AG04450 (cell line): ENCODE results near the gene TRIM48. TPM values are rescaled to one million over a fixed set of nuclear protein-coding genes. Genes with fewer than 3 reads are reported as not detected.
"Not testable (repeated sequence)": the region's sequence is repeated elsewhere in the genome, so short reads cannot be mapped to it uniquely, and the experiment has no call there.

Source experiments
- CTCF ChIA-PET: fragments of 300-600, 350-600 bp; formaldehyde crosslinking; extraction: SDS; loops from one replicate; lab custom pipeline; 2022; ENCODE audit warnings: antibody characterized with exemption, inconsistent platforms; lab: Charles Lee
- POLR2A ChIA-PET: fragments of 350-600 bp; formaldehyde crosslinking; extraction: SDS; loops from one replicate; lab custom pipeline; 2021; ENCODE audit warnings: antibody characterized with exemption, inconsistent platforms; lab: Yijun Ruan, JAX
- DNase-seq: peaks from one replicate; pipeline ENCODE4 v3.0.0-alpha.2; 2011; ENCODE audit warnings: low read depth, low spot score
- H3K27ac ChIP-seq: one replicate; pipeline ENCODE4 v1.5.1; 2012; ENCODE audit warnings: low read depth, low read length, control low read depth
- H3K27me3 ChIP-seq: one replicate; pipeline ENCODE4 v1.6.0; 2012; ENCODE audit warnings: low read length; ENCODE audit not compliant: control insufficient read depth, insufficient read depth
- H3K4me3 ChIP-seq: 2 replicates; pipeline ENCODE4 v1.5.1; 2011; ENCODE audit warnings: mild to moderate bottlenecking, low read depth, low read length, control low read depth
- H3K9me3 ChIP-seq: 2 replicates; pipeline ENCODE4 v1.5.1; 2012; ENCODE audit warnings: low read length; ENCODE audit not compliant: control insufficient read depth, insufficient read depth
- polyA minus RNA-seq: library from RNA; depleted of rRNA, polyadenylated mRNA; stranded (reverse); fragments of >200 nt; gene quantifications from 2 replicates; pipeline ENCODE4 v1.2.3, GENCODE V29; 2011; rRNA and poly(A)+ RNA removed
- polyA plus RNA-seq: library from polyadenylated mRNA; depleted of rRNA; stranded (reverse); fragments of >200 nt; gene quantifications from 2 replicates; pipeline ENCODE4 v1.2.3, GENCODE V29; 2011; rRNA removed
- small RNA-seq: library from RNA; depleted of rRNA; stranded (forward); fragments of <200 nt; gene quantifications from one replicate; pipeline ENCODE3, GENCODE V24; 2012; ENCODE audit warnings: low read depth; ENCODE audit not compliant: insufficient read length
- TF ChIP-seq, protein P1 (sequence below): IDR thresholded peaks from 2 replicates; pipeline ENCODE4 v1.5.1; 2011; ENCODE audit warnings: low read depth, low read length, control low read depth, inconsistent platforms

TRIM48 gene, protein sequence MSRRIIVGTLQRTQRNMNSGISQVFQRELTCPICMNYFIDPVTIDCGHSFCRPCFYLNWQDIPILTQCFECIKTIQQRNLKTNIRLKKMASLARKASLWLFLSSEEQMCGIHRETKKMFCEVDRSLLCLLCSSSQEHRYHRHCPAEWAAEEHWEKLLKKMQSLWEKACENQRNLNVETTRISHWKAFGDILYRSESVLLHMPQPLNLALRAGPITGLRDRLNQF
- polyA plus RNA-seq, result not detected in 2 replicates
- not detected in 2 replicates for polyA minus RNA-seq

DNA sequence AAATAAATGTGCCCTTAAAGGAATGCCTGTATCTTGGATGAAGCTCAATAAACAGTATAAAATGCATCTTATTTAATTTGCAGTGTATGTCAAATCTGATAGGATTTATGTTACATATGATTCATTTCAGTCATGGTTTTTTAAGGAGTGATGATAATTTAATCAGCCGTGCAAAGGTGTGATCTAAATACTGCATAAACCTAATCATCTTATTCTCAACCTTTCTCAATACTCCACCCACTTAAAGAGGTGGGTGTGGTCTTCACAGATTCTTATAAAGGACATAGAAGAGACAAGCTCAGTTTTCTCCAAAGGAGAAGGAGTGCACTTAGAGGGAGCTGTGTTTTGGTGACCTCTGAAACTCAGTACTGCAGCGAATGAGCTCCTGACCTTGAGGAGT is at the start of gene TRIM48:
Gene TRIM48, plus strand, starts transcription at position 301 of the 400 bp plus-strand sequence. CDS start 113 bp downstream, outside the sequence.
- H3K4me3 ChIP-seq, DNase-seq, POLR2A ChIA-PET, H3K27me3 ChIP-seq, H3K27ac ChIP-seq, H3K9me3 ChIP-seq, CTCF ChIA-PET: not testable (repeated sequence)

DNA sequence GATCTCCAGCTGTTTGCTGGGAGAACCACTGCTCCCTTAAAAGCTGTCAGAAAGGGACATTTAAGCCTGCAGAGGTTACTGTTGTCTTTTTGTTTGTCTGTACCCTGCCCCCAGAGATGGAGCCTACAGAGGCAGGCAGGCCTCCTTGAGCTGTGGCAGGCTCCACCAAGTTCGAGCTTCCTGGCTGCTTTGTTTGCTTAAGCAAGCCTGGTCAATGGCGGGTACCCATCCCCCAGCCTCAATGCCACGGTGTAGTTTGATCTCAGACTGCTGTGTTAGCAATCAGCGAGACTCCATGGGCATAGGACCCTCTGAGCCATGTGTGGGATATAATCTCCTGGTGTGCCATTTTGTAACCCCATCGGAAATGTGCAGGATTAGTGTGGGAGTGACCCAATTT is 23.6 kb upstream of the TRIM48 start:
- POLR2A ChIA-PET, H3K9me3 ChIP-seq, H3K27me3 ChIP-seq, H3K27ac ChIP-seq, H3K4me3 ChIP-seq, DNase-seq, CTCF ChIA-PET: not testable (repeated sequence)

DNA sequence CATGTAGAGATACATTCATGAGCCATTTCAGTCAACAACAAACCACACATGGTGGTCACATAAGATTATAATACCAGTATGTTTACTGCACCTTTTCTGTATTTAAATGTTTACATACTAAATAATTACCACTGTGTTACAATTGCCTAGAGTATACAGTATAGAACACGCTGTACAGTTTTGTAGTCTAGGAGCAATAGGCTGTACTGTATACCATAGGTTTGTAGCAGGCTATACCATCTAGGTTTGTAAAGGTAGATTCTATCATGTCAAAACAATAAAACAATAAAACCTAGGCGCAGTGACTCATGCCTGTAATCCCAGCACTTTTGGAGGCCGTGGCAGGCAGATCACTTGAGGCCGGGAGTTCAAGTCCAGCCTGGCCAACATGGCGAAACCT is 1.1 kb downstream of the TRIM48 start:
- ChIA-PET POLR2A (no interaction called here), CTCF (no interaction called here)
- TF ChIP-seq, protein P1, sequence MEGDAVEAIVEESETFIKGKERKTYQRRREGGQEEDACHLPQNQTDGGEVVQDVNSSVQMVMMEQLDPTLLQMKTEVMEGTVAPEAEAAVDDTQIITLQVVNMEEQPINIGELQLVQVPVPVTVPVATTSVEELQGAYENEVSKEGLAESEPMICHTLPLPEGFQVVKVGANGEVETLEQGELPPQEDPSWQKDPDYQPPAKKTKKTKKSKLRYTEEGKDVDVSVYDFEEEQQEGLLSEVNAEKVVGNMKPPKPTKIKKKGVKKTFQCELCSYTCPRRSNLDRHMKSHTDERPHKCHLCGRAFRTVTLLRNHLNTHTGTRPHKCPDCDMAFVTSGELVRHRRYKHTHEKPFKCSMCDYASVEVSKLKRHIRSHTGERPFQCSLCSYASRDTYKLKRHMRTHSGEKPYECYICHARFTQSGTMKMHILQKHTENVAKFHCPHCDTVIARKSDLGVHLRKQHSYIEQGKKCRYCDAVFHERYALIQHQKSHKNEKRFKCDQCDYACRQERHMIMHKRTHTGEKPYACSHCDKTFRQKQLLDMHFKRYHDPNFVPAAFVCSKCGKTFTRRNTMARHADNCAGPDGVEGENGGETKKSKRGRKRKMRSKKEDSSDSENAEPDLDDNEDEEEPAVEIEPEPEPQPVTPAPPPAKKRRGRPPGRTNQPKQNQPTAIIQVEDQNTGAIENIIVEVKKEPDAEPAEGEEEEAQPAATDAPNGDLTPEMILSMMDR, result no peak

More for the DNA sequence above, 1.1 kb downstream of the TRIM48 start:
- no peak overlapping the region for H3K4me3 ChIP-seq
- no peak overlapping the region for H3K27ac ChIP-seq
- peaks cover 2% of the 10 kb centered on the region; the same call in 1 of the 2 replicates for H3K9me3 ChIP-seq
- no peaks in the 10 kb centered on the region for H3K27me3 ChIP-seq
- DNase-seq, result no peak

Small RNA genes within 50 kb of the gene (small RNA-seq; reads per million reads assigned to genes)
- gene AP005597.4, result not detected

Other genes with a start within 250 kb of the TRIM48 start
- gene OR4A16, start 81.0 kb downstream of the TRIM48 start, polyA plus RNA-seq, result not detected in 2 replicates
- not detected in 2 replicates for gene OR4A15, start 105.8 kb downstream of the TRIM48 start, polyA plus RNA-seq